Transverse colon (tissue), 4 donors: Measurements from ENCODE around the gene CRLF1.

Source experiments
- POLR2A ChIP-seq: fragments of 450-650 bp; IDR thresholded peaks from one replicate; pipeline ENCODE4 v1.6.1; 2016; ENCODE audit warnings: antibody characterized with exemption, mild to moderate bottlenecking, moderate library complexity
- POLR2AphosphoS5 ChIP-seq, 3 donors: sonication (generic); formaldehyde crosslinking; IDR thresholded peaks; one replicate each; pipeline ENCODE4 v1.6.1; 2016; ENCODE audit warnings: antibody characterized with exemption in 3 of 3
- TF ChIP-seq, protein P1 (sequence below), 5 experiments: fragments of 200-600 bp in 3 of 5; fragments of 450-650 bp in 2 of 5; sonication (generic) in 3 of 5; IDR thresholded peaks; 1 replicate in 2 of 5; 2 replicates in 3 of 5; pipeline ENCODE4 v1.5.1; 2016 to 2017; ENCODE audit warnings: antibody characterized with exemption in 5 of 5, inconsistent platforms in 3 of 5, mild to moderate bottlenecking in 2 of 5, moderate library complexity in 1 of 5

DNA sequence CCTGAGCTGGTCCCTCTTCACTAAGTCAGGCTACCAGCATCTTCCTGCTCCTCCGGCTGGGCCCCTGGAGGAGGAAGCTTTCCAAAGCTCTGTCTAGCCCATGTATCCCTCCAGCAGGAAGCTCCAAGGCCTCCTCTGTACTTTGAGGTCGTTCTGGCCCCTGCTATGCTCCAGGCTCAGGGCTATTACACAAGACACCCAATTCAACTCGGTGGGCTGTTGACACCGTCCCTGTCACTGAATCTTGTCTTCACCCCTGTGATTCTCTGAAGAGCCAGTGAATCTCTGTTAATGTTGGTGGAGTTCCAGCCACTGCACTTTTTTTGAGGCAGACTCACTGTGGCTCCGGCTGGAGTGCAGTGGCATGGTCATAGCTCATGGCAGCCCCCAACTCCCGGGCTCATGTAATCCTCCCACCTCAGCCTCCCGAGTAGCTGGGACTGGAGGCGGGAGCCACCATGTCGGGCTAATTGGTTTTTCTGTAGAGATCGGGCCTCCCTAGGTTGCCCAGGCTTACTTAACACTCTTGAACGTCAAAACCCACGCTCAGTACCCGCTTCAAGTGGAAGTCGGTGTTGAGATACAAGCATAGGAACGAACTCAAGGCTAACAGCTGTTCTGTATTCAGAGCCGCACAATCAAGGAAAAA lies 18.5 kb downstream of the CRLF1 start:
- TF ChIP-seq POLR2A (no peak), POLR2AphosphoS5 (IDR thresholded peaks at IDR 0.05) (no peak)
- TF ChIP-seq, protein P1, sequence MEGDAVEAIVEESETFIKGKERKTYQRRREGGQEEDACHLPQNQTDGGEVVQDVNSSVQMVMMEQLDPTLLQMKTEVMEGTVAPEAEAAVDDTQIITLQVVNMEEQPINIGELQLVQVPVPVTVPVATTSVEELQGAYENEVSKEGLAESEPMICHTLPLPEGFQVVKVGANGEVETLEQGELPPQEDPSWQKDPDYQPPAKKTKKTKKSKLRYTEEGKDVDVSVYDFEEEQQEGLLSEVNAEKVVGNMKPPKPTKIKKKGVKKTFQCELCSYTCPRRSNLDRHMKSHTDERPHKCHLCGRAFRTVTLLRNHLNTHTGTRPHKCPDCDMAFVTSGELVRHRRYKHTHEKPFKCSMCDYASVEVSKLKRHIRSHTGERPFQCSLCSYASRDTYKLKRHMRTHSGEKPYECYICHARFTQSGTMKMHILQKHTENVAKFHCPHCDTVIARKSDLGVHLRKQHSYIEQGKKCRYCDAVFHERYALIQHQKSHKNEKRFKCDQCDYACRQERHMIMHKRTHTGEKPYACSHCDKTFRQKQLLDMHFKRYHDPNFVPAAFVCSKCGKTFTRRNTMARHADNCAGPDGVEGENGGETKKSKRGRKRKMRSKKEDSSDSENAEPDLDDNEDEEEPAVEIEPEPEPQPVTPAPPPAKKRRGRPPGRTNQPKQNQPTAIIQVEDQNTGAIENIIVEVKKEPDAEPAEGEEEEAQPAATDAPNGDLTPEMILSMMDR (IDR thresholded peaks at IDR 0.05), result no peak
